ENCODE data around the gene MAJIN. TPM values are rescaled to one million over a fixed set of nuclear protein-coding genes. Genes with fewer than 3 reads are reported as not detected.

MAJIN gene
- total and polyA plus RNA-seq, 10 of the 15 experiments (the other 5 are each of a cell fraction or from before 2014, with no cell fraction given): 0.10 TPM; not detected in 9

DNA sequence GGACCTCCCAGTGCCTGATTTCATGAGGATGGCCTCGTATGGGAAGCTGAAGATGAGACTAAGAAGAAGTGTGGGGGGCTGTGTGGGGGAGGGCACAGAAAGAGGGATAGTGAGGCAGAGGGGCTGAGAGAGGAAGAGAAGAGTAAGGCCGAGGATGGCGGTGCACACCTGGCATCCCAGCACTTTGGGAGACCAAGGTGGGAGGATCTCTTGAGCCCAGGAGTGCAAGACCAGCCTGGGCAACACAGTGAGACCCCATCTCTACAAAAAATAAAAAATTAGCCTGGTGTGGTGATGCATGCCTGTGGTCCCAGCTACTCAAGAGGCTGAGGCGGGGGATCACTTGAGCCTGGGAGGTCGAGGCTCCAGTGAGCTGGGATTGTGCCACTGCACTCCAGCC, 80.0 kb downstream of the MAJIN start:
- no peak overlapping the region for H3K4me2 ChIP-seq (ENCODE audit: control insufficient read depth, insufficient read depth)
- no peaks in the 10 kb centered on the region for H4K20me1 ChIP-seq (ENCODE audit: control insufficient read depth, insufficient read depth)
- H3K27me3 ChIP-seq (replicated peaks in 1 of 2; ENCODE audit: control insufficient read depth in 2 of 2, insufficient read depth in 2 of 2, low read length in 1 of 2): no peaks in the 10 kb centered on the region
- ChIA-PET POLR2A (interaction anchor here (1.0 to 1.1 kb wide), 3 partner anchors 33 to 46 kb away, joined by 3 read pairs; no protein-coding TSS in a partner anchor), RAD21 (ENCODE audit: unreplicated experiment) (interaction anchor here (1.2 to 5.7 kb wide), 2 partner anchors 10 to 44 kb away, joined by 3 to 101 read pairs; no protein-coding TSS in a partner anchor), CTCF (interaction anchor here (0.5 to 30.0 kb wide), 5 partner anchors 12 to 274 kb away, joined by 3 to 1208 read pairs (median 18); partner anchors contain the start of genes CDC42BPG and EHD1), SMC1A (ENCODE audit: uncharacterized antibody, unreplicated experiment) (interaction anchor here (0.6 to 7.2 kb wide), 3 partner anchors 11 to 43 kb away, joined by 4 to 138 read pairs (median 12); no protein-coding TSS in a partner anchor)
- no peak overlapping the region for H3K27ac ChIP-seq (ENCODE audit: control insufficient read depth, insufficient read depth)
- peaks cover 12% of the 10 kb centered on the region for H3K4me1 ChIP-seq (ENCODE audit: control insufficient read depth, insufficient read depth, low read length)
- BruUV-seq (replicated peaks): no TSS peak
- ATAC-seq: no peak
- no peaks in the 10 kb centered on the region for H3K36me3 ChIP-seq (ENCODE audit: control insufficient read depth in 2 of 2, insufficient read depth in 2 of 2, low read length in 1 of 2)
- in situ Hi-C loops (cut with MboI) (loop anchor here (5.0 kb wide), 1 partner anchor 45 kb away; no protein-coding TSS in a partner anchor), intact Hi-C loops (cut with micrococcal nuclease; ENCODE audit: unreplicated experiment) (no loop called here)
- H3K4me3 ChIP-seq: no peak overlapping the region
- H3K79me2 ChIP-seq (ENCODE audit: control insufficient read depth, insufficient read depth, low read length): no peaks in the 10 kb centered on the region
- H3K9ac ChIP-seq (ENCODE audit: control insufficient read depth, insufficient read depth, low read length): no peak overlapping the region
- no peak for FAIRE-seq
- no peak for DNase-seq (ENCODE audit: low read depth, low spot score)
- H2AFZ ChIP-seq (ENCODE audit: control insufficient read depth, low read depth, low read length): no peak overlapping the region
- WGBS (ENCODE audit: insufficient coverage, insufficient replicate concordance, low lambda C conversion rate, missing lambda C conversion rate): 39% methylated on average over 5 of the region's 5 CpGs
- H3K9me3 ChIP-seq (replicated peaks; ENCODE audit: control insufficient read depth, insufficient read depth, low read length): no peaks in the 10 kb centered on the region
- TF ChIP-seq CHD2 (IDR thresholded peaks at IDR 0.05; ENCODE audit: borderline replicate concordance, low read depth, low read length) (no peak), CHD4 (IDR thresholded peaks at IDR 0.05) (no peak), RBBP5 (conservative IDR thresholded peaks at IDR 0.05) (no peak), MXI1 (IDR thresholded peaks at IDR 0.05; ENCODE audit: low read depth, low read length) (no peak), BMI1 (IDR thresholded peaks at IDR 0.05; ENCODE audit: borderline replicate concordance) (no peak), SMARCA5 (IDR thresholded peaks at IDR 0.05) (no peak), SMAD1 (IDR thresholded peaks at IDR 0.05; ENCODE audit: low read depth, partially characterized antibody) (no peak), ATF7 (IDR thresholded peaks at IDR 0.05; ENCODE audit: low read depth) (no peak), BHLHE40 (IDR thresholded peaks at IDR 0.05; ENCODE audit: borderline replicate concordance in 1 of 2, low read depth in 2 of 2, low read length in 1 of 2) (no peak), CHD1 (IDR thresholded peaks at IDR 0.05; ENCODE audit: low read depth, low read length) (no peak), PAX5 (IDR thresholded peaks at IDR 0.05; ENCODE audit: borderline replicate concordance, low read depth, low read length) (no peak), CBFB (IDR thresholded peaks at IDR 0.05; ENCODE audit: low read depth) (no peak), BACH1 (IDR thresholded peaks at IDR 0.05; ENCODE audit: borderline replicate concordance) (no peak), PML (IDR thresholded peaks at IDR 0.05; ENCODE audit: low read length) (no peak)
- TF ChIP-seq, protein P1, sequence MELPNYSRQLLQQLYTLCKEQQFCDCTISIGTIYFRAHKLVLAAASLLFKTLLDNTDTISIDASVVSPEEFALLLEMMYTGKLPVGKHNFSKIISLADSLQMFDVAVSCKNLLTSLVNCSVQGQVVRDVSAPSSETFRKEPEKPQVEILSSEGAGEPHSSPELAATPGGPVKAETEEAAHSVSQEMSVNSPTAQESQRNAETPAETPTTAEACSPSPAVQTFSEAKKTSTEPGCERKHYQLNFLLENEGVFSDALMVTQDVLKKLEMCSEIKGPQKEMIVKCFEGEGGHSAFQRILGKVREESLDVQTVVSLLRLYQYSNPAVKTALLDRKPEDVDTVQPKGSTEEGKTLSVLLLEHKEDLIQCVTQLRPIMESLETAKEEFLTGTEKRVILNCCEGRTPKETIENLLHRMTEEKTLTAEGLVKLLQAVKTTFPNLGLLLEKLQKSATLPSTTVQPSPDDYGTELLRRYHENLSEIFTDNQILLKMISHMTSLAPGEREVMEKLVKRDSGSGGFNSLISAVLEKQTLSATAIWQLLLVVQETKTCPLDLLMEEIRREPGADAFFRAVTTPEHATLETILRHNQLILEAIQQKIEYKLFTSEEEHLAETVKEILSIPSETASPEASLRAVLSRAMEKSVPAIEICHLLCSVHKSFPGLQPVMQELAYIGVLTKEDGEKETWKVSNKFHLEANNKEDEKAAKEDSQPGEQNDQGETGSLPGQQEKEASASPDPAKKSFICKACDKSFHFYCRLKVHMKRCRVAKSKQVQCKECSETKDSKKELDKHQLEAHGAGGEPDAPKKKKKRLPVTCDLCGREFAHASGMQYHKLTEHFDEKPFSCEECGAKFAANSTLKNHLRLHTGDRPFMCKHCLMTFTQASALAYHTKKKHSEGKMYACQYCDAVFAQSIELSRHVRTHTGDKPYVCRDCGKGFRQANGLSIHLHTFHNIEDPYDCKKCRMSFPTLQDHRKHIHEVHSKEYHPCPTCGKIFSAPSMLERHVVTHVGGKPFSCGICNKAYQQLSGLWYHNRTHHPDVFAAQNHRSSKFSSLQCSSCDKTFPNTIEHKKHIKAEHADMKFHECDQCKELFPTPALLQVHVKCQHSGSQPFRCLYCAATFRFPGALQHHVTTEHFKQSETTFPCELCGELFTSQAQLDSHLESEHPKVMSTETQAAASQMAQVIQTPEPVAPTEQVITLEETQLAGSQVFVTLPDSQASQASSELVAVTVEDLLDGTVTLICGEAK (IDR thresholded peaks at IDR 0.05; ENCODE audit: borderline replicate concordance): no peak
- TF ChIP-seq, protein P2, sequence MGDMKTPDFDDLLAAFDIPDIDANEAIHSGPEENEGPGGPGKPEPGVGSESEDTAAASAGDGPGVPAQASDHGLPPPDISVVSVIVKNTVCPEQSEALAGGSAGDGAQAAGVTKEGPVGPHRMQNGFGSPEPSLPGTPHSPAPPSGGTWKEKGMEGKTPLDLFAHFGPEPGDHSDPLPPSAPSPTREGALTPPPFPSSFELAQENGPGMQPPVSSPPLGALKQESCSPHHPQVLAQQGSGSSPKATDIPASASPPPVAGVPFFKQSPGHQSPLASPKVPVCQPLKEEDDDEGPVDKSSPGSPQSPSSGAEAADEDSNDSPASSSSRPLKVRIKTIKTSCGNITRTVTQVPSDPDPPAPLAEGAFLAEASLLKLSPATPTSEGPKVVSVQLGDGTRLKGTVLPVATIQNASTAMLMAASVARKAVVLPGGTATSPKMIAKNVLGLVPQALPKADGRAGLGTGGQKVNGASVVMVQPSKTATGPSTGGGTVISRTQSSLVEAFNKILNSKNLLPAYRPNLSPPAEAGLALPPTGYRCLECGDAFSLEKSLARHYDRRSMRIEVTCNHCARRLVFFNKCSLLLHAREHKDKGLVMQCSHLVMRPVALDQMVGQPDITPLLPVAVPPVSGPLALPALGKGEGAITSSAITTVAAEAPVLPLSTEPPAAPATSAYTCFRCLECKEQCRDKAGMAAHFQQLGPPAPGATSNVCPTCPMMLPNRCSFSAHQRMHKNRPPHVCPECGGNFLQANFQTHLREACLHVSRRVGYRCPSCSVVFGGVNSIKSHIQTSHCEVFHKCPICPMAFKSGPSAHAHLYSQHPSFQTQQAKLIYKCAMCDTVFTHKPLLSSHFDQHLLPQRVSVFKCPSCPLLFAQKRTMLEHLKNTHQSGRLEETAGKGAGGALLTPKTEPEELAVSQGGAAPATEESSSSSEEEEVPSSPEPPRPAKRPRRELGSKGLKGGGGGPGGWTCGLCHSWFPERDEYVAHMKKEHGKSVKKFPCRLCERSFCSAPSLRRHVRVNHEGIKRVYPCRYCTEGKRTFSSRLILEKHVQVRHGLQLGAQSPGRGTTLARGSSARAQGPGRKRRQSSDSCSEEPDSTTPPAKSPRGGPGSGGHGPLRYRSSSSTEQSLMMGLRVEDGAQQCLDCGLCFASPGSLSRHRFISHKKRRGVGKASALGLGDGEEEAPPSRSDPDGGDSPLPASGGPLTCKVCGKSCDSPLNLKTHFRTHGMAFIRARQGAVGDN (IDR thresholded peaks at IDR 0.05): no peak
